ENCODE measurements around the gene PRKCG.
"Not testable (repeated sequence)": the region's sequence is repeated elsewhere in the genome, so short reads cannot be mapped to it uniquely, and the experiment has no call there.

The PRKCG gene

DNA sequence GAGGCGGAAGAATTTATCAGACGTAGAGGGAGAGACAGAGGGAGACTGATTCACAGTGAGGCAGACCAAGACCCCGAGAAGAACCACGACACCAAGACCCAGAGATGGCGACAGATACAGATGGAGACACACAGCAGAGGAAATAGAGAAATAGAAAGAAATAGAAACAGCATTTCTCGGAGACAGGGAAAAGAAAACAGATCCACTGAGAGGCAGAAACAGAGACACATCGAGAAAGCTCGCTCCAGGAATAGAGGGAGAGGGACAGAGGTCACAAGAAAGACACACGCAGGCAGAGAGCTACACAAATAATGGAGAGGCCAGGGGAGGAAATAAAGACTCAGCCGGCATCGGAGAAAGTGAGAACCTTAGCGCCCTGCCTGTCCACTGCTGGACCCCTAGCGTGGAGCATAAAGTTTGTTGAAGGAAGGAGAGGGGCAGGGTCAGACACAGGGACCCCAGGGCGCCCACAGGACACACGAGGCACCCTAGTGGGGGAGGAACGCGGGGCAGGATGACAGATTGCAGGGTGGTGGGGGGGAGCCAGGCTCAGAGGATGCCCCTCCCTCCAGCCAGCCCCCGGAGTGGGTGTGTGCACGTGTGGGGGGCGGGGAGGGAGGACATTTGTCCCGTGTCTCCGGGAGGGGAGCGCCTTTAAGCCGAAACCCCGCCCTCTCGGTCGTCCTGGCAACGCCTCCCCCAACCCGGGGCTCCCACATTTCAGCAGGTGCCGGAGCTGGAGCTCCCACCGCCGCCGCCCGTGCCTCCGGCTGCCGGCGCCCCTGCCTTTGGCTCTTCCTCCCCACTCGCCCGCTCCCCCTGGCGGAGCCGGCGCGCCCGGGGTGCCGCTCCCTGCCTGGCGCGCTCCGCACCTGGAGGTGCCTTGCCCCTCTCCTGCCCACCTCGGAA, at the start of gene PRKCG:
Gene PRKCG (plus strand): TSS at position 716 of the 909 bp plus-strand sequence. CDS start 298 bp downstream, outside the sequence.
- Histone ChIP-seq H3K27ac (ENCODE audit: low read length) (no peak within 1 kb of the TSS), H3K9ac (ENCODE audit: low read length in 2 of 2) (no peak within 1 kb of the TSS), H3K36me3 (ENCODE audit: control insufficient read depth in 2 of 2, insufficient read depth in 2 of 2, low read length in 2 of 2) (peaks cover 0 to 2% of the 10 kb centered on the region in 2 donors), H3K4me1 (ENCODE audit: control insufficient read depth, insufficient read depth, low read length) (peaks cover 29% of the 10 kb centered on the region), H3K4me3 (ENCODE audit: low read length in 2 of 2) (peak within 1 kb of the TSS; percentile 31 to 52), H3K27me3 (ENCODE audit: control insufficient read depth in 1 of 2, insufficient read depth in 2 of 2, low read length in 2 of 2) (peaks cover 39 to 48% of the 10 kb centered on the region in 2 donors), H3K9me3 (ENCODE audit: control insufficient read depth in 2 of 2, low read length in 2 of 2) (no peaks in the 10 kb centered on the region)

DNA sequence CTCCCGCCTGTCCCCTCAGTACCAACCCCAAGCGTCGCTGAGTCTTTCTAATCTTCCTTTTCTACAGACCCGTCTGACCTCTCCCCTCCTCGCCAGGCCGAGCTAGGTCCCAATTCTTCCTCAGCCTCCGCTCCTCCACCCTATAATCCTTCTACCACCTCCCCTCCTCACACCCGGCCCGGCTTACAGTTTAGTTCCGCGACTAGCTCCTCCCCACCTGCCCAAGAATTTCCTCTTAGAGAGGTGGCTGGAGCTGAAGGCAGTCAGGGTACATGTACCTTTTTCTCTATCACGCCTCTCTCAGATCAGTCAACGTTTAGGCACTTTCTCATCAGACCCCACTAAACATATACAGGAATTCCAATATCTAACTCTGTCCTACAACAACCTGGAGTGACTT, 49.1 kb upstream of the PRKCG start:
- H3K9ac ChIP-seq (ENCODE audit: low read length in 2 of 2); H3K4me1 ChIP-seq (ENCODE audit: control insufficient read depth, insufficient read depth, low read length); H3K9me3 ChIP-seq (ENCODE audit: control insufficient read depth in 2 of 2, low read length in 2 of 2); H3K4me3 ChIP-seq (ENCODE audit: low read length in 2 of 2); H3K27me3 ChIP-seq (ENCODE audit: control insufficient read depth in 1 of 2, insufficient read depth in 2 of 2, low read length in 2 of 2); H3K36me3 ChIP-seq (ENCODE audit: control insufficient read depth in 2 of 2, insufficient read depth in 2 of 2, low read length in 2 of 2); H3K27ac ChIP-seq (ENCODE audit: low read length): not testable (repeated sequence)

DNA sequence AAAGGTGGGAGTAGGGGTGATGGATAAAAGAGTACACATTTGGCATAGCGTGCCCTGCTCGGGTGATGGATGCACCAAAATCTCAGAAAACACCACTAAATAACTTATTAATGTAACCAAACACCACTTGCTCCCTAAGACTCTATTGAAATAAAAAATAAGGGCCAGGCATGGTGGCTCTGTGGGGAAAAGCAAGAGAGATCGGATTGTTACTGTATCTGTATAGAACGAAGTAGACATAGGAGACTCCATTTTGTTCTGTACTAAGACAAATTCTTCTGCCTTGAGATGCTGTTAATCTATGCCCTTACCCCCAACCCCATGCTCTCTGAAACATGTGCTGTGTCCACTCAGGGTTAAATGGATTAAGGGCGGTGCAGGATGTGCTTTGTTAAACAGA, 43.6 kb upstream of the PRKCG start:
- not testable (repeated sequence) for H3K27me3 ChIP-seq (ENCODE audit: control insufficient read depth in 1 of 2, insufficient read depth in 2 of 2, low read length in 2 of 2); H3K9me3 ChIP-seq (ENCODE audit: control insufficient read depth in 2 of 2, low read length in 2 of 2); H3K4me3 ChIP-seq (ENCODE audit: low read length in 2 of 2); H3K4me1 ChIP-seq (ENCODE audit: control insufficient read depth, insufficient read depth, low read length); H3K36me3 ChIP-seq (ENCODE audit: control insufficient read depth in 2 of 2, insufficient read depth in 2 of 2, low read length in 2 of 2); H3K27ac ChIP-seq (ENCODE audit: low read length); H3K9ac ChIP-seq (ENCODE audit: low read length in 2 of 2)

DNA sequence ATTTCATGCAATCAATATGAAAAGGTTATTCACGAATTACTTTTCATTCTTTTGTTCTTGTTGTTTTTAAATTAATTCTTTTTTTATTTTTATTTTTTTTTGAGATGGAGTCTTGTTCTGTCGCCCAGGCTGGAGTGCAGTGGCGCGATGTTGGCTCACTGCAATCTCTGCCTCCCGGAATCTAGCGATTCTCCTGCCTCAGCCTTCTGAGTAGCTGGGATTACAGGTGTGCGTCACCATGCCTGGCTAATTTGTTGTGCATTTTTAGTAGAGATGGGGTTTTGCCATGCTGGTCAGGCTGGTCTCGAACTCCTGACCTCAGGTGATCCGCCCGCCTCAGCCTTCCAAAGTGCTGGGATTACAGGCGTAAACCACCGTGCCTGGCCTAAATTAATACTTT, 41.8 kb upstream of the PRKCG start:
- H3K27me3 ChIP-seq (ENCODE audit: control insufficient read depth in 1 of 2, insufficient read depth in 2 of 2, low read length in 2 of 2); H3K4me3 ChIP-seq (ENCODE audit: low read length in 2 of 2); H3K4me1 ChIP-seq (ENCODE audit: control insufficient read depth, insufficient read depth, low read length); H3K36me3 ChIP-seq (ENCODE audit: control insufficient read depth in 2 of 2, insufficient read depth in 2 of 2, low read length in 2 of 2); H3K27ac ChIP-seq (ENCODE audit: low read length); H3K9me3 ChIP-seq (ENCODE audit: control insufficient read depth in 2 of 2, low read length in 2 of 2); H3K9ac ChIP-seq (ENCODE audit: low read length in 2 of 2): not testable (repeated sequence)

DNA sequence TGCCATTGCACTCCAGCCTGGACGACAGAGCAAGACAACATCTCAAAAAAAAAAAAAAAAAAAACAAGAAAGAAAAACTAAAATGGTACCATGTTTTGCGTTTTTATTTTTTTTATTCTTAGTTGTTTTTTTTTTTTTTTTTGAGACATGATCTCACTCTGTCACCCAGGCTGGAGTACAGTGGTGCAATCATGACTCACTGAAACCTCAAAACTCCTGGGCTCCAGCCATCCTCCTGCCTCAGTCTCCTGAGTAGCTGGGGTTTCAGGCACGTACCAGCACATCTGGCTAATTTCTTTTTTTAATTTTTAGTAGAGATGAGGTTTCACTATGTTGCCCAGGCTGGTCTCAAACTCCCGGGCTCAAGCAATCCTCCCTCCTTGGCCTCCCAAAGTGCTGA, 41.1 kb upstream of the PRKCG start:
- H3K36me3 ChIP-seq (ENCODE audit: control insufficient read depth in 2 of 2, insufficient read depth in 2 of 2, low read length in 2 of 2); H3K9me3 ChIP-seq (ENCODE audit: control insufficient read depth in 2 of 2, low read length in 2 of 2); H3K9ac ChIP-seq (ENCODE audit: low read length in 2 of 2); H3K27ac ChIP-seq (ENCODE audit: low read length); H3K4me3 ChIP-seq (ENCODE audit: low read length in 2 of 2); H3K4me1 ChIP-seq (ENCODE audit: control insufficient read depth, insufficient read depth, low read length); H3K27me3 ChIP-seq (ENCODE audit: control insufficient read depth in 1 of 2, insufficient read depth in 2 of 2, low read length in 2 of 2): not testable (repeated sequence)

DNA sequence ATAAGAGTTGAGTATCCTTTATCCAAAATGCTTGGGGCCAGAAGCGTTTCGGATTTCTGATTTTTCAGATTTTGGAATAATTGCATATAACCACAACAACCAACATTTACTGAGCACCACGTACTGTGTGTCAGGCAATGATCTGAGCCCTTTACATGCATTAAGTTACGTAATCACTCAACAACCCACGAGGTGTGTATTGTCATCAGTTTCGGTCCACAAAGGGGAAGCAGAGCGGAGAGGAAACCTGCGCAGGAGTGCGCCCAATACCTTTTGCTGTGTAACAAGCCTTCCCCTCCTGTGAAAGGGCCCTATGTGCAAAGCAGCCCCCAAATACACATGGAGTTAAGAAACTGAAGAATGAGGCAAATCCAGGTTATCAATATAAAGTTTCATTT, 37.1 kb upstream of the PRKCG start:
- Histone ChIP-seq H3K27me3 (ENCODE audit: control insufficient read depth in 1 of 2, insufficient read depth in 2 of 2, low read length in 2 of 2) (peaks cover 2 to 4% of the 10 kb centered on the region in 2 donors), H3K9me3 (ENCODE audit: control insufficient read depth in 2 of 2, low read length in 2 of 2) (no peaks in the 10 kb centered on the region), H3K27ac (ENCODE audit: low read length) (no peak overlapping the region)

DNA sequence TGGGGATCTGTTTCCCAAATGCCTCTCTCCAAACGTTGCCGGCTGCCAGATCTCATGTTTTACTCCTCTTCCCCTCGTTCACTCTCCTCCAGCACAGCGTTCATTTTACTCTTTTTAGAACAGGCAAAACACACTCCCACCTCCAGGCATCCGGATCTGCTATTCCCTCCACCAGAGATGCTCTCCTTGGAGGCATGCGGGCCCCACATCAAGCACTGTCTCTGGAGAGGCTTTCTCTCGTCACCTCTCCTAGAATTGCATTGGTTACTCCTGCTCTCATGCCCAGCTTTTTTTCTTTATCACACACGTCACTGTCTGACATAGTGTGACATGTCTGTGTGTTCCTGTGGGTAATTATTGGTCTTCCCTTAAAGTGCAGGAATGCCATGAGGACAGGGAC, 34.4 kb upstream of the PRKCG start:
- Histone ChIP-seq H3K27me3 (ENCODE audit: control insufficient read depth in 1 of 2, insufficient read depth in 2 of 2, low read length in 2 of 2) (peaks cover 4% of the 10 kb centered on the region in 2 donors), H3K4me3 (ENCODE audit: low read length in 2 of 2) (no peak overlapping the region), H3K4me1 (ENCODE audit: control insufficient read depth, insufficient read depth, low read length) (peaks cover 3% of the 10 kb centered on the region), H3K9me3 (ENCODE audit: control insufficient read depth in 2 of 2, low read length in 2 of 2) (no peaks in the 10 kb centered on the region), H3K27ac (ENCODE audit: low read length) (no peak overlapping the region), H3K9ac (ENCODE audit: low read length in 2 of 2) (no peak overlapping the region), H3K36me3 (ENCODE audit: control insufficient read depth in 2 of 2, insufficient read depth in 2 of 2, low read length in 2 of 2) (no peaks in the 10 kb centered on the region)

More for the DNA sequence above, 37.1 kb upstream of the PRKCG start:
- no peak overlapping the region for H3K4me3 ChIP-seq (ENCODE audit: low read length in 2 of 2)
- peaks cover 3% of the 10 kb centered on the region for H3K4me1 ChIP-seq (ENCODE audit: control insufficient read depth, insufficient read depth, low read length)
- no peaks in the 10 kb centered on the region for H3K36me3 ChIP-seq (ENCODE audit: control insufficient read depth in 2 of 2, insufficient read depth in 2 of 2, low read length in 2 of 2)
- no peak overlapping the region for H3K9ac ChIP-seq (ENCODE audit: low read length in 2 of 2)

DNA sequence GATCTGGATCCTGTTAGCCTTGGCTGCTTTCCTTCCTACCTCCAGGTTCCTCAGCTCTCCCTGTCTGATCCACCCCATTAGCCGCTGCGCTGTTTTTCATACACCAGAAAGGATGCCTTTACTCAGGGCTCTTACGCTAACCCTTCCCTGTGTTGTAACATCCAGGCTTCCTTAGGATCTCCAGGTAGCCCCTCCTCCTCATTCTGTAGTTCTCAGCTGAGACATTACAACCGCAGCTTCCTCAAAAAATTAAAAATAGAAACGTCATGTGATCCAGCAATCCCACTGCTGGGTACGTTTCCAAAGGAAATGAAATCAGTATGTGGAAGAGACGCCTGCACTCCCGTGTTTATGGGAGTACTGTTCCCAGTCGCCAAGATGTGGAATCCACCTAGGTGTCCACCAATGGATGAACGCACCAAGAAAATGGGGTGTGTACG, 32.7 kb upstream of the PRKCG start:
- Histone ChIP-seq H3K27me3 (ENCODE audit: control insufficient read depth in 1 of 2, insufficient read depth in 2 of 2, low read length in 2 of 2) (peaks cover 4% of the 10 kb centered on the region in 2 donors), H3K36me3 (ENCODE audit: control insufficient read depth in 2 of 2, insufficient read depth in 2 of 2, low read length in 2 of 2) (no peaks in the 10 kb centered on the region), H3K27ac (ENCODE audit: low read length) (no peak overlapping the region), H3K9me3 (ENCODE audit: control insufficient read depth in 2 of 2, low read length in 2 of 2) (no peaks in the 10 kb centered on the region), H3K9ac (ENCODE audit: low read length in 2 of 2) (no peak overlapping the region), H3K4me1 (ENCODE audit: control insufficient read depth, insufficient read depth, low read length) (peaks cover 3% of the 10 kb centered on the region), H3K4me3 (ENCODE audit: low read length in 2 of 2) (no peak overlapping the region)

DNA sequence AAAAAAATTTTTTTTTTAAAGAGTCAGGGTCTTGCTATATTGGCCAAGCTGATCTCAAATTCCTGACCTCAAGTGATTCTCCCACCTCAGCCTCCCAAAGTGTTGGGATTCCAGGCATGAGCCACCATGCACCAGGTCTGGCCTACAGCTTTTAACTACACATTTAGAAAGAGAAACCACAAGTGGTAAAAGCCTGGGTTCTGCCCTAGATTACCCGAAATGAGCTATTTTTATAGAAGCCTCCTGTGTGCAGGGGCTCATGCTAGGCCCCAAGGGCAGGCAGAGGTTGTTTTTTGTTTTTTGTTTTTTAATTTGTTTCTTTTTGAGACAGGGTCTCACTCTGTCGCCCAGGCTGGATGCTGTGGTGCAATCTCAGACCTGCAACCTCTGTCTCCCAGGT, 28.3 kb upstream of the PRKCG start:
- Histone ChIP-seq H3K9me3 (ENCODE audit: control insufficient read depth in 2 of 2, low read length in 2 of 2) (no peaks in the 10 kb centered on the region), H3K4me1 (ENCODE audit: control insufficient read depth, insufficient read depth, low read length) (peaks cover 3% of the 10 kb centered on the region), H3K4me3 (ENCODE audit: low read length in 2 of 2) (no peak overlapping the region), H3K27ac (ENCODE audit: low read length) (no peak overlapping the region), H3K36me3 (ENCODE audit: control insufficient read depth in 2 of 2, insufficient read depth in 2 of 2, low read length in 2 of 2) (no peaks in the 10 kb centered on the region), H3K27me3 (ENCODE audit: control insufficient read depth in 1 of 2, insufficient read depth in 2 of 2, low read length in 2 of 2) (peaks cover 2 to 3% of the 10 kb centered on the region in 2 donors), H3K9ac (ENCODE audit: low read length in 2 of 2) (no peak overlapping the region)

DNA sequence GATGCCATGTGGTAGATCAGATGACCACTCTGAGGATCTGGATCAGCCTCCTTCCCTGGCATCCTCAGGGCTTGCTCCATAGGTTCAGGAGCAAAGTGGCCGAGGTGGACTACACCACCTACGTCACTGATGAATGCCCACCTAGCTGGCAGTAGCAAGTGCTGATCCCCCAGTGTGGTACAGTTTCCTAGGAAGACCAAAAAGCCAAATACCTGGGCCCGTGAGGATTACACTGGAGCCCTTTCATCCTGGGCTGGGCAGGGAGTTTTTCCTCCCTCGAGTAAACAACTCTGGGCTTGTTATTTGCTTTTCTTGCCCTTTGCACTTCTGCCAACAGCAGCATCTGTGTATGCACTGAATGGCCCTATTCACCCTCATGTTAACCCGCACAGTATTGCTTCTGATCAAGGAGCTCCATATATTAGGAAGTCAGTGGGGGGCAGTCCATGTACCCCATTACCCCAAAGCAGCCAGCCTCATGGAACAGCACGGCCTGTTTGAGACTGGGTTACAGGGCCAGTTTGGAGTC, 17.6 kb upstream of the PRKCG start:
- Histone ChIP-seq H3K4me3 (ENCODE audit: low read length in 2 of 2) (no peak overlapping the region), H3K9me3 (ENCODE audit: control insufficient read depth in 2 of 2, low read length in 2 of 2) (no peaks in the 10 kb centered on the region), H3K4me1 (ENCODE audit: control insufficient read depth, insufficient read depth, low read length) (peaks cover 18% of the 10 kb centered on the region), H3K9ac (ENCODE audit: low read length in 2 of 2) (no peak overlapping the region), H3K27ac (ENCODE audit: low read length) (no peak overlapping the region), H3K27me3 (ENCODE audit: control insufficient read depth in 1 of 2, insufficient read depth in 2 of 2, low read length in 2 of 2) (no peaks in the 10 kb centered on the region), H3K36me3 (ENCODE audit: control insufficient read depth in 2 of 2, insufficient read depth in 2 of 2, low read length in 2 of 2) (no peaks in the 10 kb centered on the region)

DNA sequence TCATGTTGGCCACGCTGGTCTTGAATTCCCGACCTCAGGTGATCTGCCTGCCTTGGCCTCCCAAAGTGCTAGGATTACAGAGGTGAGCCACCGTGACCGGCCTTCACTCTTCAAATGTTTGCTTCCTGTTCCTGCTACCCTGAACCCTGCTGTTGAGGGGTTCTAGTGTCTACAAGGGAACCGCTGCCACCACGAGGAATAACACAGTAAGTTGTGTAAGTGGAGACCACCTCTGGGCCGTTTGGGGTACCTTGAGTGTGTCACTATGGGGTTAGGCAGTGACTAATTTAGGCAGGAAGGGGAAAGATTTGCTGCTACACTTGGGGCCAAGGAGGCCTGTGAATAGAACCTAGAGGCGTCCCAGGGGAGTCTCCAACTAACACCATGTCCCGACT, 16.5 kb upstream of the PRKCG start:
- H3K36me3 ChIP-seq (ENCODE audit: control insufficient read depth in 2 of 2, insufficient read depth in 2 of 2, low read length in 2 of 2), result peaks cover 0 to 2% of the 10 kb centered on the region in 2 donors
- peak overlapping the region; percentile 99 for H3K27ac ChIP-seq (ENCODE audit: low read length)
- H3K27me3 ChIP-seq (ENCODE audit: control insufficient read depth in 1 of 2, insufficient read depth in 2 of 2, low read length in 2 of 2), result no peaks in the 10 kb centered on the region
- H3K4me1 ChIP-seq (ENCODE audit: control insufficient read depth, insufficient read depth, low read length), result peaks cover 20% of the 10 kb centered on the region
- no peaks in the 10 kb centered on the region for H3K9me3 ChIP-seq (ENCODE audit: control insufficient read depth in 2 of 2, low read length in 2 of 2)
- peak overlapping the region; percentile 75 to 81 for H3K4me3 ChIP-seq (ENCODE audit: low read length in 2 of 2)
- peak overlapping the region in 1 of 2 donors; percentile 36 for H3K9ac ChIP-seq (ENCODE audit: low read length in 2 of 2)

Measured in stomach smooth muscle (tissue), 2 donors.